GM23248 (cell line): Measurements from ENCODE around the gene KAZALD1. TPM values are rescaled to one million over a fixed set of nuclear protein-coding genes. Genes with fewer than 3 reads are reported as not detected.
A peak's percentile ranks its signal among the peaks of the same experiment; 100 is the strongest.

Source experiments
- DNase-seq: peaks from one replicate; pipeline ENCODE4 v3.0.0-alpha.2; 2015
- H2AFZ ChIP-seq: fragments of 200-600 bp; sonication (generic); 2 replicates; pipeline ENCODE4 v1.6.1; 2016; ENCODE audit warnings: antibody characterized with exemption
- H3F3A ChIP-seq: fragments of 200-600 bp; sonication (generic); 2 replicates; pipeline ENCODE4 v1.6.1; 2016; ENCODE audit warnings: mild to moderate bottlenecking, antibody characterized with exemption, mixed run types; ENCODE audit not compliant: insufficient read depth
- H3K27ac ChIP-seq: fragments of 200-600 bp; sonication (generic); 2 replicates; pipeline ENCODE4 v1.5.1; 2016; ENCODE audit warnings: mild to moderate bottlenecking
- H3K27me3 ChIP-seq: fragments of 200-600 bp; sonication (generic); replicated peaks from 2 replicates; pipeline ENCODE4 v1.6.1; 2016; ENCODE audit warnings: mild to moderate bottlenecking; ENCODE audit not compliant: insufficient read depth
- H3K36me3 ChIP-seq: fragments of 200-600 bp; sonication (generic); 2 replicates; pipeline ENCODE4 v1.6.1; 2016; ENCODE audit warnings: low read depth, mild to moderate bottlenecking
- H3K4me1 ChIP-seq: fragments of 200-600 bp; sonication (generic); 2 replicates; pipeline ENCODE4 v1.6.1; 2016; ENCODE audit warnings: mild to moderate bottlenecking; ENCODE audit not compliant: insufficient read depth
- H3K4me2 ChIP-seq: fragments of 200-600 bp; sonication (generic); one replicate; pipeline ENCODE4 v1.6.1; 2016; ENCODE audit warnings: mild to moderate bottlenecking; ENCODE audit not compliant: unreplicated experiment
- H3K4me3 ChIP-seq: fragments of 200-600 bp; sonication (generic); 2 replicates; pipeline ENCODE4 v1.5.1; 2016; ENCODE audit warnings: mild to moderate bottlenecking
- H3K79me2 ChIP-seq: fragments of 200-600 bp; sonication (generic); 2 replicates; pipeline ENCODE4 v1.6.1; 2016; ENCODE audit warnings: mild to moderate bottlenecking; ENCODE audit not compliant: insufficient read depth
- H3K9ac ChIP-seq: fragments of 200-600 bp; sonication (generic); 2 replicates; pipeline ENCODE4 v1.6.1; 2016; ENCODE audit warnings: mild to moderate bottlenecking
- H3K9me2 ChIP-seq: fragments of 200-600 bp; sonication (generic); 2 replicates; pipeline ENCODE4 v1.6.1; 2016; ENCODE audit warnings: mixed run types, mild to moderate bottlenecking, moderate library complexity; ENCODE audit not compliant: insufficient read depth
- H3K9me3 ChIP-seq: fragments of 200-600 bp; sonication (generic); one replicate; pipeline ENCODE4 v1.6.1; 2017; ENCODE audit warnings: low read depth
- H4K20me1 ChIP-seq: fragments of 200-600 bp; sonication (generic); 2 replicates; pipeline ENCODE4 v1.6.0; 2016; ENCODE audit not compliant: insufficient read depth
- EZH2 ChIP-seq: fragments of 200-600 bp; sonication (generic); IDR thresholded peaks from 2 replicates; pipeline ENCODE4 v1.6.1; 2018; ENCODE audit warnings: antibody characterized with exemption, mild to moderate bottlenecking; ENCODE audit not compliant: insufficient read depth, poor library complexity, severe bottlenecking
- EZH2phosphoT487 ChIP-seq: fragments of 200-600 bp; sonication (generic); IDR thresholded peaks from 2 replicates; pipeline ENCODE4 v1.6.1; 2018; ENCODE audit warnings: antibody characterized with exemption, moderate library complexity, mild to moderate bottlenecking, low read depth; ENCODE audit not compliant: insufficient read depth
- WGBS, 2 experiments: methylation state at CpG; one replicate each; pipeline ENCODE4 v1.1.6; 2015 to 2017; ENCODE audit warnings: low lambda C conversion rate in 2 of 2, low coverage in 1 of 2; ENCODE audit errors: missing lambda C conversion rate in 2 of 2; 5-methylcytosine and 5-hydroxymethylcytosine counted together
- in situ Hi-C: fragments of 300-500 bp; cut with MboI; formaldehyde crosslinking; loops from 2 replicates; pipeline ENCODE4 v1.15.0; 2020
- polyA plus RNA-seq: library from polyadenylated mRNA; unstranded; fragments of >200 nt; fragmentation: Nextera tagmentation; extraction: Ambion mirVana; gene quantifications from 2 replicates; pipeline ENCODE4 v1.2.1, GENCODE V29; 2016
- total RNA-seq: library from RNA; depleted of rRNA; stranded (reverse); fragments of >200 nt; shearing (Covaris generic); gene quantifications from 2 replicates; pipeline ENCODE4 v1.2.3, GENCODE V29; 2014

Gene KAZALD1
- total and polyA plus RNA-seq, 2 experiments from 2014 or later, result 34.4 to 62.6 TPM

GRCh38 chr10:101075775-101076174, 14.0 kb downstream of the KAZALD1 start:
- DNase-seq, result no peak
- no peak overlapping the region for H3K27ac ChIP-seq
- 4 to 7% methylated on average over 4 of the region's 4 CpGs for WGBS, 2 experiments

GRCh38 chr10:101076630-101077029, 14.8 kb downstream of the KAZALD1 start:
- Histone ChIP-seq H3K36me3 (no peaks in the 10 kb centered on the region), H3K27ac (no peak overlapping the region), H3K9ac (no peak overlapping the region), H2AFZ (no peak overlapping the region), H3F3A (peaks cover under 1% of the 10 kb centered on the region; the same call in 1 of the 2 replicates), H3K4me1 (no peaks in the 10 kb centered on the region), H3K4me3 (no peak overlapping the region), H3K27me3 (peaks cover 43% of the 10 kb centered on the region), H3K9me2 (no peaks in the 10 kb centered on the region), H3K79me2 (no peaks in the 10 kb centered on the region), H3K9me3 (no peaks in the 10 kb centered on the region), H4K20me1 (no peaks in the 10 kb centered on the region), H3K4me2 (no peak overlapping the region)
- TF ChIP-seq EZH2 (no peak), EZH2phosphoT487 (no peak)
- in situ Hi-C loops, result no loop called here
- DNase-seq, result no peak
- 60 to 75% methylated on average over 5 of the region's 5 CpGs for WGBS, 2 experiments

More at GRCh38 chr10:101075775-101076174, 14.0 kb downstream of the KAZALD1 start:
- Histone ChIP-seq H4K20me1 (no peaks in the 10 kb centered on the region), H3K27me3 (peaks cover 38% of the 10 kb centered on the region), H3K9ac (no peak overlapping the region), H3K36me3 (no peaks in the 10 kb centered on the region), H3F3A (peaks cover 4% of the 10 kb centered on the region; the same call in 1 of the 2 replicates), H3K4me3 (no peak overlapping the region), H3K4me1 (no peaks in the 10 kb centered on the region; the same call in 1 of the 2 replicates), H3K9me2 (no peaks in the 10 kb centered on the region), H3K9me3 (no peaks in the 10 kb centered on the region), H3K79me2 (no peaks in the 10 kb centered on the region), H3K4me2 (no peak overlapping the region), H2AFZ (no peak overlapping the region)
- in situ Hi-C loops, result no loop called here
- TF ChIP-seq EZH2, result no peak
- TF ChIP-seq EZH2phosphoT487, result no peak

- Histone ChIP-seq H3K79me2 (no peaks in the 10 kb centered on the region), H4K20me1 (no peaks in the 10 kb centered on the region), H3K9me3 (no peaks in the 10 kb centered on the region), H3K9ac (no peak overlapping the region), H3K9me2 (no peaks in the 10 kb centered on the region), H2AFZ (no peak overlapping the region), H3K4me2 (no peak overlapping the region), H3K4me3 (no peak overlapping the region), H3K36me3 (no peaks in the 10 kb centered on the region), H3K27me3 (peaks cover 35% of the 10 kb centered on the region), H3K4me1 (no peaks in the 10 kb centered on the region), H3F3A (no peaks in the 10 kb centered on the region), H3K27ac (no peak overlapping the region)
- TF ChIP-seq EZH2, result no peak
- no peak for TF ChIP-seq EZH2phosphoT487
- no peak for DNase-seq
- 52 to 58% methylated on average over 1 of the region's 1 CpG for WGBS, 2 experiments
- in situ Hi-C loops, result no loop called here
Observed at GRCh38 chr10:101079874-101080273, 18.1 kb downstream of the KAZALD1 start.

GRCh38 chr10:101080933-101081931, 19.4 kb downstream of the KAZALD1 start:
- no peak overlapping the region for H3K4me3 ChIP-seq
- H3K9ac ChIP-seq, result no peak overlapping the region
- no peak overlapping the region for H3K27ac ChIP-seq
- peak; percentile 42 for DNase-seq
- no peak overlapping the region for H3K4me2 ChIP-seq
- H3F3A ChIP-seq, result no peaks in the 10 kb centered on the region
- WGBS, 2 experiments, result 20 to 30% methylated on average over 5 of the region's 5 CpGs
- no peaks in the 10 kb centered on the region for H3K9me2 ChIP-seq
- no peaks in the 10 kb centered on the region for H3K79me2 ChIP-seq
- no peaks in the 10 kb centered on the region for H4K20me1 ChIP-seq
- H3K27me3 ChIP-seq, result peaks cover 21% of the 10 kb centered on the region
- in situ Hi-C loops, result no loop called here
- no peak for TF ChIP-seq EZH2phosphoT487
- no peak for TF ChIP-seq EZH2
- no peak overlapping the region for H2AFZ ChIP-seq
- H3K9me3 ChIP-seq, result no peaks in the 10 kb centered on the region
- H3K36me3 ChIP-seq, result no peaks in the 10 kb centered on the region
- H3K4me1 ChIP-seq, result no peaks in the 10 kb centered on the region
